NT2/D1 (cell line): ENCODE measurements around the gene DOK1.

Experiments
- DNase-seq: peaks from one replicate; pipeline ENCODE4 v3.0.0-alpha.2; 2011; ENCODE audit warnings: low read depth, low spot score
- H3K27me3 ChIP-seq: 2 replicates; pipeline ENCODE4 v1.6.0; 2011; ENCODE audit warnings: mild to moderate bottlenecking; ENCODE audit not compliant: insufficient read length, insufficient read depth
- H3K36me3 ChIP-seq: 2 replicates; pipeline ENCODE4 v1.6.1; 2011; ENCODE audit warnings: mild to moderate bottlenecking, low read length, mixed read lengths; ENCODE audit not compliant: insufficient read depth, insufficient read length
- H3K4me1 ChIP-seq: 2 replicates; pipeline ENCODE4 v1.5.1; 2011; ENCODE audit not compliant: insufficient read depth, insufficient read length
- H3K4me3 ChIP-seq: 2 replicates; pipeline ENCODE4 v1.5.1; 2011; ENCODE audit warnings: low read depth; ENCODE audit not compliant: insufficient read length
- H3K9ac ChIP-seq: 2 replicates; pipeline ENCODE4 v1.6.0; 2011; ENCODE audit warnings: low read depth; ENCODE audit not compliant: insufficient read length
- H3K9me3 ChIP-seq: 2 replicates; pipeline ENCODE4 v1.5.1; 2011; ENCODE audit warnings: mild to moderate bottlenecking, low read length; ENCODE audit not compliant: insufficient read depth
- SUZ12 ChIP-seq: IDR thresholded peaks from 2 replicates; pipeline ENCODE4 v1.6.1; 2011; ENCODE audit not compliant: insufficient read length, insufficient read depth; ENCODE audit errors: extremely low read depth
- YY1 ChIP-seq: IDR thresholded peaks from 2 replicates; pipeline ENCODE4 v1.6.1; 2011; ENCODE audit not compliant: insufficient read length, insufficient read depth
- ZNF274 ChIP-seq: IDR thresholded peaks from 2 replicates; pipeline ENCODE4 v1.6.1; 2011; ENCODE audit warnings: mild to moderate bottlenecking, low read depth, low read length

Gene DOK1

DNA sequence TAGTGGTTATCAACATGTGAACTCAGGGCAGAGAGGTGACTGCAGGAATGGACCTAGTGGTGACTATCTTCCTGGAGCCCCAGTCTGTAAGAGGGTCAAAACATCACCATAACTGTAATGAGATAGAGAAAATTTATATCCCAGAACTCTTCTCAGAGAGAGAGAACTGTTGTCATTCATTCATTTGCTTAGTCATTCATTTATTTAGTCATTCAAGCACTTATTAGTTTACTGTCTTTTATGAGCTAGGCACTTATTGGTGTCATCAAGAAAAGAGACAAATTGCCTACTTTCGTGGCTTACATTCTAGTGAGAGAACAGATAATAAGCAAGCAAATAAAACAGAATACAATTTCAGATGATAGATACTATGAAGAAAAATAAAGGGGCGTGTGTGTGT lies 34.1 kb downstream of the DOK1 start:
- Histone ChIP-seq H3K9ac (no peak overlapping the region), H3K36me3 (no peaks in the 10 kb centered on the region), H3K4me1 (no peaks in the 10 kb centered on the region), H3K27me3 (no peaks in the 10 kb centered on the region), H3K4me3 (no peak overlapping the region), H3K9me3 (no peaks in the 10 kb centered on the region)
- no peak for DNase-seq
- TF ChIP-seq SUZ12 = no peak
- TF ChIP-seq YY1 = no peak
- no peak for TF ChIP-seq ZNF274

DNA sequence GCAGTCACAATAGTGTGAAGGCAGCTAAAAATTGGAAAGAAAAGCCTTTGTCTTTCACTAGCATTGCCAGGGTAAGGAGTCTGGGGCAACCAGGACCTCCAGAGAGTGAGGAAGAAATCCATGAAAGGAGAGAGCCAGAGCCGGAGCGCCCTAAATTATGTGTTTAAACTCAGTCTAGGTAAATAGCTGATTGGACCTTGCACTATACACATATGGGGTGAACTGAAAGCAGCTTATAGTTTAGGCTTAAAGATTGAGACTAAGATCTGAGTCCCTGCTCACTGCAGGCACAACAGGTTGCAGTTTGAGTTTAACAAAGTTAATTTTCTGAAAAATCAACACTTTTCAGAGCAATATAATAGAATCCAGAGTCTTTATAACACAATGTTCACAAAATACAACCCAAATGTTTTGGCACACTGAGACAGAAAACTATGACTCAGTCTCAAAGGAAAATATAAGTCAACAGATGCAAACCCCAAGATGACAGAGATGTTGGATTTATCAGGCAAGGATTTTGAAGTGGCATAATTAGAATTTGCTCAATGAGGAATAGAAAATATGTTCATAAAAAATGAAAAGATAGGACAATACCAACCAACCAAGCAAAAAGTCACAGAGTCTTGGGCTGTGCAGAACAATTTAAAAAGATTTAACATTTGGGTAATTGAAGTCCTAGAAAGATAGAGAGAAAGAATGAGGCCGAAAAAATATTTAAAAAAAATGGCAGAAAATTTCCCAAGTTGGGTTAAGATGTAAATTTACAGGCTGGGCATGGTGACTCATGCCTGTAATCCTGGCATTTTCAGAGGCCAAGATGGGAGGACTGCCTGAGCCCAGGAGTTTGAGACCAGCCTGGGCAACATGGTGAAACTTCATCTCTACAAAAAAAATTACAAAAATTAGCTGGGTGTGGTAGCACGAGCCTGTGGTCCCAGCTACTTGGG lies 39.6 kb downstream of the DOK1 start:
- TF ChIP-seq ZNF274 (no peak), SUZ12 (no peak), YY1 (no peak)
- Histone ChIP-seq H3K9me3 (no peaks in the 10 kb centered on the region), H3K9ac (no peak overlapping the region), H3K27me3 (no peaks in the 10 kb centered on the region), H3K4me1 (no peaks in the 10 kb centered on the region), H3K4me3 (no peak overlapping the region), H3K36me3 (no peaks in the 10 kb centered on the region)
- DNase-seq = no peak

DNA sequence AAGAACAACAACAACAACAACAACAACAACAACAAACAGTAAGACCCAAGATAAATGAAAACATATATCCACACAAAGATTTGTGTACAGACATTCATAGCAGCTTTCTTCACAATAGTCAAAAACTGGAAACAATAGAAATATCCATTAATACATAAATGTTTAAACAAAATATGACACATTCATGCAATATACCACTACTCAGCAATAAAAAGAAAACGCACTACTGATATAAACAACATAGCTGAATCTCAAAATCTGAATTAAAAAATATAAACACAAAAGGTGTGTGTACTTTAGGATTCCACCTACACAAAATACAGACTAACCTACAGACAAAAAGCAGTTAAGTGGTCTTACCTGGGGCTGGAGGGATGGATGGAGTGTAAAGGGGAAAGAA lies 42.1 kb downstream of the DOK1 start:
- no peak for DNase-seq
- Histone ChIP-seq H3K9ac (no peak overlapping the region), H3K27me3 (no peaks in the 10 kb centered on the region), H3K36me3 (no peaks in the 10 kb centered on the region), H3K4me3 (no peak overlapping the region), H3K9me3 (no peaks in the 10 kb centered on the region), H3K4me1 (no peaks in the 10 kb centered on the region)
- TF ChIP-seq SUZ12 (no peak), ZNF274 (no peak), YY1 (no peak)

GRCh38 chr2:74597410-74597809 lies 42.9 kb downstream of the DOK1 start:
- no peak for TF ChIP-seq ZNF274
- no peaks in the 10 kb centered on the region for H3K4me1 ChIP-seq
- H3K4me3 ChIP-seq = no peak overlapping the region
- no peaks in the 10 kb centered on the region for H3K36me3 ChIP-seq
- no peaks in the 10 kb centered on the region for H3K9me3 ChIP-seq
- no peak for DNase-seq
- no peaks in the 10 kb centered on the region for H3K27me3 ChIP-seq
- H3K9ac ChIP-seq = no peak overlapping the region

DNA sequence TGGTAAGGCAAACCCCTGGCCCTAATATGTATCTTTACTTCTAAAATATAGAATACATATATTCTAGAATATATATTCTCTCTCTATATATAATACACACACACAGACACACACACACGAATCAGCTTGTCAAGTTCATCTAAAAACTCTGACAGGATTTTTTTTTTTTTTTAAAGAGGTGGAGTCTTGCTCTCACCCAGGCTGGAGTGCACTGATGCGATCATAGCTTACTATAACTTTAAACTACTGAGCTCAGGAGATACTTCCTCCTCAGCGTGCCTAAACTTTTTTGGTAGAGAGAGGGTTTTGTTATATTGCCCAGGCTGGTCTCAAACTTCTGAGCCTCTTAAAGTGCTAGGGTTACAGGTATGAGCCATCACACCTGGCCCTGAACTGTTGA lies 45.2 kb downstream of the DOK1 start:
- Histone ChIP-seq H3K27me3 (no peaks in the 10 kb centered on the region), H3K9ac (no peak overlapping the region), H3K36me3 (no peaks in the 10 kb centered on the region), H3K4me1 (no peaks in the 10 kb centered on the region), H3K4me3 (no peak overlapping the region), H3K9me3 (no peaks in the 10 kb centered on the region)
- DNase-seq = no peak
- TF ChIP-seq ZNF274 = no peak
- TF ChIP-seq YY1 = no peak
- no peak for TF ChIP-seq SUZ12

GRCh38 chr2:74602586-74603281 lies 48.2 kb downstream of the DOK1 start:
- H3K36me3 ChIP-seq = no peaks in the 10 kb centered on the region
- TF ChIP-seq ZNF274 (no peak), YY1 (no peak), SUZ12 (no peak)
- no peak overlapping the region for H3K4me3 ChIP-seq
- no peak for DNase-seq
- no peaks in the 10 kb centered on the region for H3K9me3 ChIP-seq
- H3K9ac ChIP-seq = no peak overlapping the region
- no peaks in the 10 kb centered on the region for H3K27me3 ChIP-seq
- H3K4me1 ChIP-seq = no peaks in the 10 kb centered on the region

DNA sequence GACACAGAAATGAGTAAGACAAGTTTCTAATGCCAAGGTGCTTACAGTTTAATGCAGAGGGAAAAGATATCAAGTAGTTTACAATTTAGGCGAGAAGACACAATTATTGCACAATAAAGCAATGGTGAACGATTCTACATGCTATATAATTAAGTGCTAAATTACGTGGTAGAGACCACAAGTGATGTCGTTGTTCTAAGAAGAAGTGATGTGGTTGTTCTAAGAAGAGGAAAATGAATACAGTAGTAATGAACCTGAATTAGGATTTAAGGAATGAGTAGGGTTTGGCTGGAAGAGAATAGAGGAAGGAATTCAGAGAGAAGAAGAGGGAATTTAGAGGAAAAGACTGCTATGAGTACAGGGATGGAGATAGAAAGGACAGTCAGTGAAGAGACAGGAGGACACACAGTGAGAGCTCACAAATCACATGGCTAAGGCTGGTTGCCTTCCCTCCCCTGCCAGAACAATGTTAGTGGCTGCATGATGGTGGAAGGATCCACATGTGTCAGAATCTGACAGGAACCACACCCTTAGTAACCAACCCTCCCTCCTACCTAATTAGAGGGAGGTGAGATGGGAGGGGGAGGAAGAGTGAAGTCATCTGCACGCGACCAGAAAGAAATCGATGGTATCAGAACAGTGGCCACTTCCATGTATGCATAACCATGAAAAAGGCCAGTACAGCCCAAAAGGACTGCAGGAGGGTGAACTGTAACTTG lies 48.9 kb downstream of the DOK1 start:
- H3K4me1 ChIP-seq = no peaks in the 10 kb centered on the region
- TF ChIP-seq YY1 = no peak
- TF ChIP-seq ZNF274 = no peak
- TF ChIP-seq SUZ12 = no peak
- no peaks in the 10 kb centered on the region for H3K9me3 ChIP-seq
- H3K9ac ChIP-seq = no peak overlapping the region
- no peaks in the 10 kb centered on the region for H3K36me3 ChIP-seq
- no peaks in the 10 kb centered on the region for H3K27me3 ChIP-seq
- DNase-seq = no peak
- H3K4me3 ChIP-seq = no peak overlapping the region
